Glutamatergic neuron (in vitro differentiated cells): ENCODE data around the gene CERS5. TPM values are rescaled to one million over a fixed set of nuclear protein-coding genes. Genes with fewer than 3 reads are reported as not detected.
"Not testable (repeated sequence)": the region's sequence is repeated elsewhere in the genome, so short reads cannot be mapped to it uniquely, and the experiment has no call there.

Experiments used
- DNase-seq: peaks from one replicate; pipeline ENCODE4 v3.0.0; 2022
- H3K27ac Mint-ChIP-seq: one replicate; pipeline ENCODE4 v1.8.0; 2020; ENCODE audit warnings: mild to moderate bottlenecking, mixed read lengths, inconsistent platforms; ENCODE audit not compliant: unreplicated experiment
- H3K27me3 Mint-ChIP-seq: one replicate; pipeline ENCODE4 v1.8.0; 2020; ENCODE audit warnings: mild to moderate bottlenecking, moderate library complexity, mixed read lengths, inconsistent platforms; ENCODE audit not compliant: unreplicated experiment
- H3K36me3 Mint-ChIP-seq: one replicate; pipeline ENCODE4 v1.8.0; 2020; ENCODE audit warnings: mild to moderate bottlenecking, mixed read lengths, inconsistent platforms; ENCODE audit not compliant: unreplicated experiment
- H3K4me1 Mint-ChIP-seq: one replicate; pipeline ENCODE4 v1.8.0; 2020; ENCODE audit warnings: mild to moderate bottlenecking, low read depth, mixed read lengths, inconsistent platforms; ENCODE audit not compliant: unreplicated experiment
- H3K4me3 Mint-ChIP-seq: one replicate; pipeline ENCODE4 v1.8.0; 2020; ENCODE audit warnings: mild to moderate bottlenecking, mixed read lengths, inconsistent platforms; ENCODE audit not compliant: unreplicated experiment
- H3K9me3 Mint-ChIP-seq: one replicate; pipeline ENCODE4 v1.8.0; 2020; ENCODE audit warnings: mild to moderate bottlenecking, moderate library complexity, mixed read lengths, inconsistent platforms; ENCODE audit not compliant: unreplicated experiment
- total RNA-seq: library from RNA; stranded (reverse); fragmentation: NEBNext Ultra II Directional; extraction: Animal tissue kit (Norgen Biotek cat#: 25700); gene quantifications from one replicate; pipeline ENCODE4 v1.2.1, GENCODE V29; 2021; ENCODE audit not compliant: unreplicated experiment
- TF ChIP-seq, protein P1 (sequence below): fragments of 200-600 bp; sonication (generic); IDR thresholded peaks from one replicate; pipeline ENCODE4 v1.5.0; 2021; ENCODE audit not compliant: partially characterized antibody, unreplicated experiment

CERS5 gene
- total RNA-seq, 1 donor from 2014 or later: 125 TPM

DNA sequence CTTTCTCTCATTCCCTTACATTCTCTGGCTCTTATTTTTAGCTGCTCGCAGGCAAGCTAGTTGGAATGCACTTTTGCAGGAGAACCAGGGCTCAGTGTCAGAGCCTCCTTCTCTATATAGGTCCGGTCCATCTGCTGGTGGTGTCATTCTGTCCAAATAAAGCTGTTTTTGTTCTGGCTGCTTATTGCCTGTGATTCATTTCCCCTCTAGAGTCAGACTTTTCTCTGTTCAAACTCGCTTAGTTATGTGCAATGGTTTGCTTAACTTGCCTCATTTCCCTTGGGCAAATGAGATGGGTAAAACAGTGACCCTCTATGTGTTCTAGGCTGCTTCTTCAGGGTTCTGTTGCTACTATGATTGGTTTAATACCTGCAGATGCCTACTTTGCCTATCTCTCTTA lies 79.2 kb downstream of the CERS5 start:
- H3K9me3 Mint-ChIP-seq: peaks cover 11% of the 10 kb centered on the region
- no peak for DNase-seq
- H3K27ac Mint-ChIP-seq: no peak overlapping the region
- TF ChIP-seq, protein P1, sequence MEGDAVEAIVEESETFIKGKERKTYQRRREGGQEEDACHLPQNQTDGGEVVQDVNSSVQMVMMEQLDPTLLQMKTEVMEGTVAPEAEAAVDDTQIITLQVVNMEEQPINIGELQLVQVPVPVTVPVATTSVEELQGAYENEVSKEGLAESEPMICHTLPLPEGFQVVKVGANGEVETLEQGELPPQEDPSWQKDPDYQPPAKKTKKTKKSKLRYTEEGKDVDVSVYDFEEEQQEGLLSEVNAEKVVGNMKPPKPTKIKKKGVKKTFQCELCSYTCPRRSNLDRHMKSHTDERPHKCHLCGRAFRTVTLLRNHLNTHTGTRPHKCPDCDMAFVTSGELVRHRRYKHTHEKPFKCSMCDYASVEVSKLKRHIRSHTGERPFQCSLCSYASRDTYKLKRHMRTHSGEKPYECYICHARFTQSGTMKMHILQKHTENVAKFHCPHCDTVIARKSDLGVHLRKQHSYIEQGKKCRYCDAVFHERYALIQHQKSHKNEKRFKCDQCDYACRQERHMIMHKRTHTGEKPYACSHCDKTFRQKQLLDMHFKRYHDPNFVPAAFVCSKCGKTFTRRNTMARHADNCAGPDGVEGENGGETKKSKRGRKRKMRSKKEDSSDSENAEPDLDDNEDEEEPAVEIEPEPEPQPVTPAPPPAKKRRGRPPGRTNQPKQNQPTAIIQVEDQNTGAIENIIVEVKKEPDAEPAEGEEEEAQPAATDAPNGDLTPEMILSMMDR: no peak
- no peaks in the 10 kb centered on the region for H3K36me3 Mint-ChIP-seq
- H3K4me1 Mint-ChIP-seq: peaks cover 8% of the 10 kb centered on the region
- no peak overlapping the region for H3K4me3 Mint-ChIP-seq
- H3K27me3 Mint-ChIP-seq: peaks cover 5% of the 10 kb centered on the region

DNA sequence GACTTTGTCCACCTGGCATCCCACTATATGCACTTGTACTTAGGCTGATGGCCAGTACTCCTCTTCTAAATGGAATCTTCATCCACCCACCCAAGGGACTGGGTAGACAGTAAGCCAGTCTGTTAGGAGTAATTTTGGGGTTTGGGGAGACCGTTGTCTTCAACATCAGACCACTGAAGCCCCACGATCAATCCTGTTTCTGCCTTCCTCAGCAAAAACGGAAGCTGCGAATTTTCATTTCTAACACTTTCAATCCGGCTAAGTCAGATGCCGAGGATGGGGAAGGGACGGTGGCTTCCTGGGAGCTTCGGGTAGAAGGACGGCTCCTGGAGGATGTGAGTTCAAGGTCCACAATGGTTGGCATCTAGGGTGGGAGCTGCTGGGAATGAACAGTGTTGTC lies 80.0 kb downstream of the CERS5 start:
- Mint-ChIP-seq H3K4me1 (peaks cover 11% of the 10 kb centered on the region), H3K4me3 (peak overlapping the region; percentile 58), H3K27ac (peak overlapping the region; percentile 26), H3K27me3 (peaks cover 9% of the 10 kb centered on the region), H3K9me3 (peaks cover 11% of the 10 kb centered on the region), H3K36me3 (no peaks in the 10 kb centered on the region)
- TF ChIP-seq, protein P1: no peak
- DNase-seq: no peak

DNA sequence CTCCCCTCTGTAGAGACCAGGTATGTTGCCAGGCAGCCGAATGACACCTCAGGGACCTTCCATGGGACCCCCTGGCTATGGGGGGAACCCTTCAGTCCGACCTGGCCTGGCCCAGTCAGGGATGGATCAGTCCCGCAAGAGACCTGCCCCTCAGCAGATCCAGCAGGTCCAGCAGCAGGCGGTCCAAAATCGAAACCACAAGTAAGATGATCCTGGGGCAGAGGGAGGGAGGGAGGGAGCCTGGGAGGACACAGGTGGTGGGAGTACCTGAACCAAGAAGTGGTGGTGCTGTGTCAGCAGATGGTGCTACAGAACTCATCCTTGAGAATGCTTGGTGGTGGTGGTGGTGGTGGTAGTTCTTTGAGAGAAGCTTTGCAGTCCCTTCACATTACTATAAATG lies 81.0 kb downstream of the CERS5 start:
- H3K36me3 Mint-ChIP-seq: no peaks in the 10 kb centered on the region
- TF ChIP-seq, protein P1: no peak
- peak overlapping the region; percentile 88 for H3K27ac Mint-ChIP-seq
- H3K4me1 Mint-ChIP-seq: peaks cover 11% of the 10 kb centered on the region
- DNase-seq: no peak
- H3K9me3 Mint-ChIP-seq: peaks cover 11% of the 10 kb centered on the region
- peaks cover 9% of the 10 kb centered on the region for H3K27me3 Mint-ChIP-seq
- peak overlapping the region; percentile 95 for H3K4me3 Mint-ChIP-seq

DNA sequence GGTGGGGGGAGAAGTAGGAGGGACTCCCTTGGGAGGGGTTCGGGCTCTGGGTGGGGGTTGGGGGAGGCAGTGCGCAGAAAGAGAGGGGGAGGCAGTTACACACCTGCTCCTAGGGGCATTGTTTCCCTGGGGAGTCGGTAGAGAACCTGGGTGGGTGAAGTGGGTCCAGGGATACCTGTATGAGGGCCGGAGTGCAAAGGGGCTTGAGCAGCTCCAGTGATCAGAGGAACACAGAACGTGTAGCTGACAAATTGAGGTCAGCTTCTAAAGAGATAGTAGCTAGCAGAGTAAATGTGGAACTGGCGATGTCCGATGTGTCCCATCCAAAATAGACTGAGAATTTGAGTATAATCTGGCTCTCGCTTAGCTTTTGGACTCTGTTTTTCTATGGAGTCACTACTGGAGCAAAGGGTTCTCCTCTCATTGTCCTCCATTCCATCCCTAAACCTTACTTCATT lies 81.5 kb downstream of the CERS5 start:
- H3K4me3 Mint-ChIP-seq: peak overlapping the region; percentile 95
- no peak for DNase-seq
- peaks cover 11% of the 10 kb centered on the region for H3K9me3 Mint-ChIP-seq
- TF ChIP-seq, protein P1: no peak
- H3K4me1 Mint-ChIP-seq: peaks cover 11% of the 10 kb centered on the region
- H3K36me3 Mint-ChIP-seq: no peaks in the 10 kb centered on the region
- H3K27me3 Mint-ChIP-seq: peaks cover 9% of the 10 kb centered on the region
- H3K27ac Mint-ChIP-seq: peak overlapping the region; percentile 88

DNA sequence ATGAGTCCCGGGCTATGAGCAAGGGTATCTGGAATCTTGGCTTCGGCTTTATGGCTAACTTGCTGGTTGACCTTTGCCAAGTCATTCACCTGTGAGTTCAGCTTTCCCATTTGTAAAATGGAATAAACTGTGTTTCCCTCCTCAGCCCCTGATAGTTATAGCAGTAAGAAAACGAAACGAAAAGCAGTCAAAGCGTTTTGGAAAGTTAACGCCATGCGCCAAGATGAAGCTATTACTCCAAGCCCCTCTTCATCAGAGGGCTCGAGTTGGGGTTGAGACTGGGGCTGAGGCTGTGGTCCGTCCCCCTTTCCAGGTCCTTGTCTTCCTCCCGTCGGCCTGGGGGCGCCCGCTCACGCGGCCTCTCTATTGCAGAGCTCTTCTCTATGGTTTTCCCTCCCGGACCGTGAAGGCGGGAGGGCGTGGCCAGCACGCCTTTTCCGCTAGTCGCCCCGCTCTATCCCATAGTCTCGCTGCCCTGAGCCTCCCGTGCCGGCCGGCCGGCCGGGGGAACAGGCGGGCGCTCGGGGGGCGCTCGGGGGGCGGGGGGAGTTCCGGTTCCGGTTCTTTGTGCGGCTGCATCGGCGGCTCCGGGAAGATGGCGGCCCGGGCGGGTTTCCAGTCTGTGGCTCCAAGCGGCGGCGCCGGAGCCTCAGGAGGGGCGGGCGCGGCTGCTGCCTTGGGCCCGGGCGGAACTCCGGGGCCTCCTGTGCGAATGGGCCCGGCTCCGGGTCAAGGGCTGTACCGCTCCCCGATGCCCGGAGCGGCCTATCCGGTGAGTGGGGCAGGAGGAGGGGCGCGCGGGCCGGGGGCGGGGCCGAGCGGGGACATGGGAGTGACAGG lies 82.2 kb downstream of the CERS5 start, which contains the start of gene SMARCD1:
Gene SMARCD1 (plus strand): TSS at position 568 of the 840 bp plus-strand sequence. CDS start 28 bp downstream, at position 596.
- peak within 1 kb of the TSS; percentile 95 for H3K4me3 Mint-ChIP-seq
- peaks cover 11% of the 10 kb centered on the region for H3K4me1 Mint-ChIP-seq
- DNase-seq: peak; percentile 92
- TF ChIP-seq, protein P1: no peak
- H3K27me3 Mint-ChIP-seq: peaks cover 13% of the 10 kb centered on the region
- peaks cover 11% of the 10 kb centered on the region for H3K9me3 Mint-ChIP-seq
- peaks cover 4% of the 10 kb centered on the region for H3K36me3 Mint-ChIP-seq
- peak within 1 kb of the TSS; percentile 88 for H3K27ac Mint-ChIP-seq

DNA sequence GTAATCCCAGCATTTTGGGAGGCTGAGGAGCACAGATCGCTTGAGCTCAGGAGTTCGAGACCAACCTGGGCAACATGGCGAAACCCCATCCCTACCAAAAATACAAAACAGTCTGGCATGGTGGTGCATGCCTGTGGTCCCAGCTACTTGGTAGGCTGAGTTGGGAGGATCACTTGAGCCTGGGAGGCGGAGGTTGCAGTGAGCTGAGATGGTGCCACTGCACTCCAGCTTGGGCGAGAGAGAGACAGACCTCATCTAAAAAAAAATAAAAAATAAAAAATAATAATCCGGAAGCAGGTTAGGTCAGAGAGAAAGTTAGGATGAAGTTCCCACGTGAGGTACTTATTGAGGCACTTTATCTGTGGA lies 82.8 kb downstream of the CERS5 start:
- Mint-ChIP-seq H3K4me1 (peaks cover 11% of the 10 kb centered on the region), H3K9me3 (peaks cover 11% of the 10 kb centered on the region), H3K4me3 (peak overlapping the region; percentile 82), H3K27ac (peak overlapping the region; percentile 81), H3K27me3 (peaks cover 14% of the 10 kb centered on the region)
- not testable (repeated sequence) for H3K36me3 Mint-ChIP-seq, DNase-seq
